SU-DHL-6 (cell line): ENCODE data around the gene TRIM7.

Source experiments
- EZH2phosphoT487 ChIP-seq: fragments of 200-600 bp; sonication (generic), shearing (Covaris generic); conservative IDR thresholded peaks from 2 replicates; pipeline ENCODE4 v1.6.1; 2018; ENCODE audit warnings: mild to moderate bottlenecking, antibody characterized with exemption, low read length, moderate library complexity, mixed read lengths
- TF ChIP-seq, protein P1 (sequence below): fragments of 200-600 bp; sonication (generic); IDR thresholded peaks from one replicate; pipeline ENCODE4 v1.5.1; 2017; ENCODE audit warnings: antibody characterized with exemption, mild to moderate bottlenecking, low read length, moderate library complexity; ENCODE audit not compliant: insufficient read depth, poor library complexity, severe bottlenecking

DNA sequence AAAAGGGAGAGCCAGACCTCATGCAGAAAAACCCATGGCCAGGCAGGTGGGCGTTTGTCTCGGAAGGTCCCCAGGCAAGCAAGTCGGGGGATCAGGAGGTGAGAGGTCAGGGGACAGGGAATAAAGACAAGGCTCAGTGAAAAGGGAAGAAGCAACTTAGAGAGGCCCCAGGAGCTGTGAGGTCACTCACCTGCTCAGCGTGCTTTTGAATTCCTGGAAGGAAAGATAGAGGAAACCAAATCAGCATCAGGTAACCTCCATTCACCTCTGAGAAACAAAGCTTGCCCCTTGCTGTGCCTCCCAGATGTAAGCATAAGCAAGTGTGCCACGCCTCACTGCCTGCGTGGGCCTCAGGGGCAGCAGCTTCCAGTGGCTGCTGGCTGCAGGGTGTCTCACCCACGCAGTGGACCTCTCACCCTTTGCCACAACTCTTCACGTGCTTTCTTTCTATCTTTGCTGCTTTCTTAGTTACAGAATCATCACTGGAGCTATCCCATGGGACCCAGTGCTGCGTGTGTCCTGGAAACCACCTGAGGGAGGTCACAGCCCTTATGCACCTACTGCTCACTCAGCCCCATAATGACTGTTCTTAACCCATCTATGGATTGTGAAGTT lies 6.0 kb downstream of the TRIM7 start:
- TF ChIP-seq, protein P1, sequence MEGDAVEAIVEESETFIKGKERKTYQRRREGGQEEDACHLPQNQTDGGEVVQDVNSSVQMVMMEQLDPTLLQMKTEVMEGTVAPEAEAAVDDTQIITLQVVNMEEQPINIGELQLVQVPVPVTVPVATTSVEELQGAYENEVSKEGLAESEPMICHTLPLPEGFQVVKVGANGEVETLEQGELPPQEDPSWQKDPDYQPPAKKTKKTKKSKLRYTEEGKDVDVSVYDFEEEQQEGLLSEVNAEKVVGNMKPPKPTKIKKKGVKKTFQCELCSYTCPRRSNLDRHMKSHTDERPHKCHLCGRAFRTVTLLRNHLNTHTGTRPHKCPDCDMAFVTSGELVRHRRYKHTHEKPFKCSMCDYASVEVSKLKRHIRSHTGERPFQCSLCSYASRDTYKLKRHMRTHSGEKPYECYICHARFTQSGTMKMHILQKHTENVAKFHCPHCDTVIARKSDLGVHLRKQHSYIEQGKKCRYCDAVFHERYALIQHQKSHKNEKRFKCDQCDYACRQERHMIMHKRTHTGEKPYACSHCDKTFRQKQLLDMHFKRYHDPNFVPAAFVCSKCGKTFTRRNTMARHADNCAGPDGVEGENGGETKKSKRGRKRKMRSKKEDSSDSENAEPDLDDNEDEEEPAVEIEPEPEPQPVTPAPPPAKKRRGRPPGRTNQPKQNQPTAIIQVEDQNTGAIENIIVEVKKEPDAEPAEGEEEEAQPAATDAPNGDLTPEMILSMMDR = no peak
- TF ChIP-seq EZH2phosphoT487 = no peak
